ENCODE measurements around the gene TMEM163. TPM values are rescaled to one million over a fixed set of nuclear protein-coding genes. Genes with fewer than 3 reads are reported as not detected.

The TMEM163 gene
- total RNA-seq, 2 experiments from 2014 or later, result not detected

- peaks cover 35% of the 10 kb centered on the region for H3K4me1 Mint-ChIP-seq (ENCODE audit: low read depth)
- CTCF ChIA-PET, result interaction anchor here (2.5 to 5.1 kb wide), 5 partner anchors 162 to 526 kb away, joined by 11 to 114 read pairs (median 16); no protein-coding TSS in a partner anchor
- no peak for TF ChIP-seq CTCF (IDR thresholded peaks at IDR 0.05)
- H3K4me3 Mint-ChIP-seq, result no peak overlapping the region
- H3K9me3 Mint-ChIP-seq, result no peaks in the 10 kb centered on the region
- intact Hi-C loops (cut with micrococcal nuclease), result loop anchor here (2.0 to 10.0 kb wide), 2 partner anchors 159 to 295 kb away; partner anchors contain the start of gene MGAT5
- no peak for ATAC-seq
- H3K27ac Mint-ChIP-seq, result no peak overlapping the region
- POLR2A ChIA-PET, result interaction anchor here (2.6 kb wide), 1 partner anchor 295 kb away, joined by 15 read pairs; no protein-coding TSS in a partner anchor
- H3K27me3 Mint-ChIP-seq, result no peaks in the 10 kb centered on the region
- no peak for DNase-seq
- peaks cover 8% of the 10 kb centered on the region for H3K36me3 Mint-ChIP-seq (ENCODE audit: low read depth)
Observed at GRCh38 chr2:134413430-134413829, 305.4 kb downstream of the TMEM163 start.

GRCh38 chr2:134412639-134412999 lies 306.2 kb downstream of the TMEM163 start:
- Mint-ChIP-seq H3K27me3 (no peaks in the 10 kb centered on the region), H3K4me3 (no peak overlapping the region), H3K4me1 (ENCODE audit: low read depth) (peaks cover 41% of the 10 kb centered on the region), H3K9me3 (no peaks in the 10 kb centered on the region), H3K36me3 (ENCODE audit: low read depth) (peaks cover 7% of the 10 kb centered on the region), H3K27ac (no peak overlapping the region)
- no peak for TF ChIP-seq CTCF (IDR thresholded peaks at IDR 0.05)
- ChIA-PET CTCF (interaction anchor here (0.6 to 5.1 kb wide), 45 partner anchors 12 to 1115 kb away, joined by 3 to 114 read pairs (median 5); no protein-coding TSS in a partner anchor), POLR2A (interaction anchor here (0.8 to 2.6 kb wide), 4 partner anchors 8 to 295 kb away, joined by 3 to 15 read pairs (median 3); partner anchors contain the start of gene MGAT5)
- intact Hi-C loops (cut with micrococcal nuclease), result loop anchor here (2.0 to 10.0 kb wide), 2 partner anchors 158 to 294 kb away; partner anchors contain the start of gene MGAT5
- ATAC-seq, result no peak
- DNase-seq, result no peak

GRCh38 chr2:134411828-134412638 lies 306.8 kb downstream of the TMEM163 start:
- ChIA-PET POLR2A (interaction anchor here (0.8 to 2.6 kb wide), 4 partner anchors 8 to 294 kb away, joined by 3 to 15 read pairs (median 3); partner anchors contain the start of gene MGAT5), CTCF (interaction anchor here (0.6 to 5.1 kb wide), 66 partner anchors 11 to 1116 kb away, joined by 3 to 114 read pairs (median 4); no protein-coding TSS in a partner anchor)
- Mint-ChIP-seq H3K4me3 (no peak overlapping the region), H3K27ac (peak overlapping the region; percentile 38), H3K9me3 (no peaks in the 10 kb centered on the region), H3K27me3 (no peaks in the 10 kb centered on the region), H3K36me3 (ENCODE audit: low read depth) (peaks cover 7% of the 10 kb centered on the region), H3K4me1 (ENCODE audit: low read depth) (peaks cover 45% of the 10 kb centered on the region)
- intact Hi-C loops (cut with micrococcal nuclease), result loop anchor here (2.0 to 10.0 kb wide), 2 partner anchors 157 to 293 kb away; partner anchors contain the start of gene MGAT5
- DNase-seq (peak; percentile 82), ATAC-seq (peak; percentile 96)
- TF ChIP-seq CTCF (IDR thresholded peaks at IDR 0.05), result peak; percentile 62

- intact Hi-C loops (cut with micrococcal nuclease), result loop anchor here (10.0 kb wide), 1 partner anchor 157 kb away; the partner anchor contains the start of gene MGAT5
- ATAC-seq (no peak), DNase-seq (no peak)
- CTCF ChIA-PET, result interaction anchor here (0.6 to 5.1 kb wide), 58 partner anchors 12 to 567 kb away, joined by 3 to 114 read pairs (median 5); no protein-coding TSS in a partner anchor
- peak overlapping the region; percentile 38 for H3K27ac Mint-ChIP-seq
- no peak for TF ChIP-seq CTCF (IDR thresholded peaks at IDR 0.05)
- H3K9me3 Mint-ChIP-seq, result no peaks in the 10 kb centered on the region
- no peaks in the 10 kb centered on the region for H3K27me3 Mint-ChIP-seq
- H3K4me3 Mint-ChIP-seq, result no peak overlapping the region
- POLR2A ChIA-PET, result interaction anchor here (1.0 to 2.6 kb wide), 4 partner anchors 9 to 293 kb away, joined by 3 to 15 read pairs (median 3); partner anchors contain the start of gene MGAT5
- peaks cover 48% of the 10 kb centered on the region for H3K4me1 Mint-ChIP-seq (ENCODE audit: low read depth)
- peaks cover 7% of the 10 kb centered on the region for H3K36me3 Mint-ChIP-seq (ENCODE audit: low read depth)
Observed at GRCh38 chr2:134411279-134411827, 307.4 kb downstream of the TMEM163 start.
